NT2/D1 (cell line): ENCODE measurements around the gene TUBB6.

Experiments used
- DNase-seq: peaks from one replicate; pipeline ENCODE4 v3.0.0-alpha.2; 2011; ENCODE audit warnings: low read depth, low spot score
- H3K27me3 ChIP-seq: 2 replicates; pipeline ENCODE4 v1.6.0; 2011; ENCODE audit warnings: mild to moderate bottlenecking; ENCODE audit not compliant: insufficient read length, insufficient read depth
- H3K36me3 ChIP-seq: 2 replicates; pipeline ENCODE4 v1.6.1; 2011; ENCODE audit warnings: mild to moderate bottlenecking, low read length, mixed read lengths; ENCODE audit not compliant: insufficient read depth, insufficient read length
- H3K4me1 ChIP-seq: 2 replicates; pipeline ENCODE4 v1.5.1; 2011; ENCODE audit not compliant: insufficient read depth, insufficient read length
- H3K4me3 ChIP-seq: 2 replicates; pipeline ENCODE4 v1.5.1; 2011; ENCODE audit warnings: low read depth; ENCODE audit not compliant: insufficient read length
- H3K9ac ChIP-seq: 2 replicates; pipeline ENCODE4 v1.6.0; 2011; ENCODE audit warnings: low read depth; ENCODE audit not compliant: insufficient read length
- H3K9me3 ChIP-seq: 2 replicates; pipeline ENCODE4 v1.5.1; 2011; ENCODE audit warnings: mild to moderate bottlenecking, low read length; ENCODE audit not compliant: insufficient read depth
- SUZ12 ChIP-seq: IDR thresholded peaks from 2 replicates; pipeline ENCODE4 v1.6.1; 2011; ENCODE audit not compliant: insufficient read length, insufficient read depth; ENCODE audit errors: extremely low read depth
- YY1 ChIP-seq: IDR thresholded peaks from 2 replicates; pipeline ENCODE4 v1.6.1; 2011; ENCODE audit not compliant: insufficient read length, insufficient read depth
- ZNF274 ChIP-seq: IDR thresholded peaks from 2 replicates; pipeline ENCODE4 v1.6.1; 2011; ENCODE audit warnings: mild to moderate bottlenecking, low read depth, low read length

The TUBB6 gene

GRCh38 chr18:12291690-12292089, 16.4 kb upstream of the TUBB6 start:
- TF ChIP-seq YY1 (no peak), SUZ12 (no peak), ZNF274 (no peak)
- DNase-seq = no peak
- Histone ChIP-seq H3K4me1 (no peaks in the 10 kb centered on the region), H3K9me3 (no peaks in the 10 kb centered on the region), H3K36me3 (no peaks in the 10 kb centered on the region), H3K27me3 (peaks cover 21% of the 10 kb centered on the region), H3K4me3 (no peak overlapping the region), H3K9ac (no peak overlapping the region)

DNA sequence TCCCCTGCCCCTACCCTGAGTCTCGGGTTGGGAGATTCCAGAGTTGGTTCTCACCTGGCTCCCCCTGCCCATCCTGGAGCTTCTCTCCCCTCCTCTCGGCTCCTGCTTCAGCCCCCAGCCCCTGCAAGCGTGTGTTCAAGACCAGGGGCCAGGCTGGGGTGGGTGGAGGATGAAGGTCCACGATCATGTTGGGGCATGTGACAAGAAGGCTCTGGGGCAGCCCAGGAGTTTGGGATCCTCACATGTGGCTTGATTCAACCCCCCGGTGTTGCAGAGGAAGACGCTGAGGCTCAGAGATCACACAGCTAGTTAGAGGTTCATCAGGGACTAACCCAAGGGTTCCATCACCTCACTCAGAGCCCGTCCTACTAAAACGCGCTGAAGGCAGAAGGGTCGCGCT, 14.2 kb upstream of the TUBB6 start:
- DNase-seq = no peak
- H3K27me3 ChIP-seq = no peaks in the 10 kb centered on the region
- H3K9ac ChIP-seq = no peak overlapping the region
- H3K36me3 ChIP-seq = no peaks in the 10 kb centered on the region
- H3K4me3 ChIP-seq = no peak overlapping the region
- no peak for TF ChIP-seq SUZ12
- no peak for TF ChIP-seq YY1
- no peak for TF ChIP-seq ZNF274
- no peaks in the 10 kb centered on the region for H3K9me3 ChIP-seq
- no peaks in the 10 kb centered on the region for H3K4me1 ChIP-seq

DNA sequence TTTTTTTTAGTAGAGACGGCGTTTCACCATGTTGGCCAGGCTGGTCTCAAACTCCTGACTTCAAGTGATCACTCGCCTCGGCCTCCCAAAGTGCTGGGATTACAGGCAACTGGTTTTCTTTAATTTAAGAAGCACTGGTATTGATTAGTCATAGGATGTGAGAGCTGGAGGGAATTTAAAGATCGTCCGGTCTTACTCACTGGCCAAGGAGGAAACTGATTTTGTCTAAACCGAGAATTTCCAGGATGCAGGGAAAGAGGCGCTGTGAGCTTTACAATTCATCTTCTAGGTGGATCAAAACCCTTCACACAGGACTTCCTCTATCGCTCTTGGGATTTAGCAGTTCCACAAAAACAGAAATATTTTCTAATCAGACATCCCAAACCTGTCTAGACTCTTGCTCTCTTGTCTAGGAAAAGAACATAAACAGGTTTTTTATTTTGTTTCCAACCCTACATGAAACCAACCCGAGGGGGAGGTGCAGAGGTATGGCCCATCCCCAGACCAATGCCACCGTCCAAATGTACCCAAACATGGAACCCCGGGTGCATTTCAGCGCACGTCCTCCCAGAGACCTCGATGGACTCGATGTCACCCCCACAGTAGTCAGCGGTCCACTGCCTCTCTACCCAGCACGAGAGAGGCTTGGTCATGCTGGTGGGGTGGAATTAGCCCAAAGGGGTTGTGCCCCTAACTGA, 12.5 kb upstream of the TUBB6 start:
- TF ChIP-seq ZNF274 (no peak), SUZ12 (no peak), YY1 (no peak)
- Histone ChIP-seq H3K36me3 (no peaks in the 10 kb centered on the region), H3K27me3 (no peaks in the 10 kb centered on the region), H3K9me3 (no peaks in the 10 kb centered on the region), H3K4me1 (no peaks in the 10 kb centered on the region), H3K9ac (no peak overlapping the region), H3K4me3 (no peak overlapping the region)
- no peak for DNase-seq

DNA sequence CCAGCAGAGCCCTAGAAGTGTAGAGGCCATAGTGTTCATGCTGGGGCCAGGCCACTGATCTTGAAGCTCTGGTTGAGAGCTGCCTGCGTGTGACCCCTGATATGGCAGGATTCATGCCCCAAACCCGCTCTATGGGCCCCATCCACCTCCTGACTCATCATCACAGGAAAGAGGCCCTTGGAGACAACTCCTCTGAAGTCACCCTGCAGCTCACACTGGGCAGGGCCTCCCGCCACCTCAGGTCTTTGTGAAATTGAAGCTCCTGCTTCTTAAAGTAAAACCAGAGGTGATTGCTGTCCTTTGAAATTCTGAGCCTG, 12.0 kb upstream of the TUBB6 start:
- TF ChIP-seq ZNF274 = no peak
- TF ChIP-seq YY1 = no peak
- TF ChIP-seq SUZ12 = no peak
- Histone ChIP-seq H3K4me1 (no peaks in the 10 kb centered on the region), H3K9ac (no peak overlapping the region), H3K27me3 (no peaks in the 10 kb centered on the region), H3K4me3 (no peak overlapping the region), H3K36me3 (no peaks in the 10 kb centered on the region), H3K9me3 (no peaks in the 10 kb centered on the region)
- no peak for DNase-seq

DNA sequence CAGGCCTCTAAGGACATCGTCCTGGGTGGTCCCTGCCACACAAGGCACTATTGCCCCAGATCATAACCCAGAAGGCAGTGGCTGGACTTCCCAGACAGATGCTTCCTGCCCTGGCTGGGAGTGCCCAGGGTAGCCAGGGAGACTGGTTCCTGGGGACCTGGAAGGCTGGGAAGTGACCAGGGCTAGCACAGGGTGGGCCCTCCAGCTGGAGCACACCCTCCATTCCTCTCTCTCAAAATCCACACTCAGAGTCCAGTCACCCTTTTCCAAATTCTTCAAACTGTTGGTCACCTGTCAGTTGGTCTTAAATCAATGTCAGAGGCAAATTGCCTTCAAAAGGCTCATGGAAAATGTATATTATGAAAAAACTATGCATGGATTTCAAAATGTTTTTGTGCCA, 11.6 kb upstream of the TUBB6 start:
- Histone ChIP-seq H3K4me3 (no peak overlapping the region), H3K9ac (no peak overlapping the region), H3K9me3 (no peaks in the 10 kb centered on the region), H3K36me3 (no peaks in the 10 kb centered on the region), H3K4me1 (no peaks in the 10 kb centered on the region), H3K27me3 (no peaks in the 10 kb centered on the region)
- no peak for DNase-seq
- TF ChIP-seq YY1 (no peak), ZNF274 (no peak), SUZ12 (no peak)

DNA sequence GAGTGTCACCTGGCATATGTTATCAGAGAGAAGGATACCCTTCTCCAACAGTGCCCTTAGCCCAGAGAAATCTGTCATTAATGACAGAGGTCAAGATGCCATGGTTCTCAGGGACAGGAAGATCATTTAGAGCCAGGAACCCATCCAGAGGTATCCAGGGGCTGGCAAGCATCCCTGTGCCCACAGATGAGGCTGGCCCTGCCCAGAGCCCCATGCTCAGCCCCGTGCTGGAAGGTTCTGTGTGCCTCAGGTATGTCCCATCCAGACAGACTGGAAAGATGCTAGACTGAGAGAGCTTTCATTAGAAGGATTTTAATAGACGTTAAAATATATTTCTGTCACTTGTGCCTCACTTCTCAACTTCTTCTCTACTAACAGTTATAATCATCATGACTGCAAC, 8.2 kb upstream of the TUBB6 start:
- no peak for DNase-seq
- no peaks in the 10 kb centered on the region for H3K36me3 ChIP-seq
- H3K4me3 ChIP-seq = no peak overlapping the region
- TF ChIP-seq YY1 (no peak), ZNF274 (no peak), SUZ12 (no peak)
- H3K9me3 ChIP-seq = no peaks in the 10 kb centered on the region
- H3K4me1 ChIP-seq = no peaks in the 10 kb centered on the region
- no peak overlapping the region for H3K9ac ChIP-seq
- H3K27me3 ChIP-seq = no peaks in the 10 kb centered on the region

GRCh38 chr18:12301263-12302005, 6.6 kb upstream of the TUBB6 start:
- Histone ChIP-seq H3K36me3 (no peaks in the 10 kb centered on the region), H3K27me3 (no peaks in the 10 kb centered on the region), H3K9me3 (no peaks in the 10 kb centered on the region), H3K9ac (no peak overlapping the region), H3K4me3 (no peak overlapping the region), H3K4me1 (peaks cover 4% of the 10 kb centered on the region)
- no peak for DNase-seq
- no peak for TF ChIP-seq SUZ12
- TF ChIP-seq ZNF274 = no peak
- TF ChIP-seq YY1 = no peak
